GM21423 (cell line): ENCODE data around the gene SH2D6.
"Not testable (repeated sequence)": the region's sequence is repeated elsewhere in the genome, so short reads cannot be mapped to it uniquely, and the experiment has no call there.

Experiments
- ATAC-seq: cut with Tn5 transposase; IDR thresholded peaks from one replicate; pipeline ENCODE4 v1.9.1; 2021; ENCODE audit warnings: mild to moderate bottlenecking, moderate library complexity; ENCODE audit not compliant: unreplicated experiment

SH2D6 gene

GRCh38 chr2:85459771-85460170, 41.3 kb downstream of the SH2D6 start:
- no peak for ATAC-seq

GRCh38 chr2:85462322-85462721, 43.8 kb downstream of the SH2D6 start:
- no peak for ATAC-seq

- no peak for ATAC-seq
Observed at GRCh38 chr2:85468096-85468703, 49.7 kb downstream of the SH2D6 start.

- no peak for ATAC-seq
Observed at GRCh38 chr2:85468704-85469349, 50.3 kb downstream of the SH2D6 start.

- no peak for ATAC-seq
Observed at GRCh38 chr2:85470850-85471800, 52.6 kb downstream of the SH2D6 start.

GRCh38 chr2:85472261-85472660, 53.7 kb downstream of the SH2D6 start:
- ATAC-seq = no peak

- no peak for ATAC-seq
Observed at GRCh38 chr2:85475799-85476490, 57.4 kb downstream of the SH2D6 start.

GRCh38 chr2:85476624-85477023, 58.1 kb downstream of the SH2D6 start:
- no peak for ATAC-seq

GRCh38 chr2:85477884-85478283, 59.4 kb downstream of the SH2D6 start:
- ATAC-seq = no peak

- ATAC-seq = no peak
Observed at GRCh38 chr2:85481818-85482777, 63.6 kb downstream of the SH2D6 start.

GRCh38 chr2:85484615-85485014, 66.1 kb downstream of the SH2D6 start:
- not testable (repeated sequence) for ATAC-seq

GRCh38 chr2:85485815-85486214, 67.3 kb downstream of the SH2D6 start:
- ATAC-seq = no peak
